IPS-18a (cell line): ENCODE data around the gene DSCAML1.
"Not testable (repeated sequence)": the region's sequence is repeated elsewhere in the genome, so short reads cannot be mapped to it uniquely, and the experiment has no call there.

Experiments used
- H3K27ac ChIP-seq: one replicate; pipeline ENCODE4 v1.5.1; 2013; ENCODE audit warnings: low read length
- H3K27me3 ChIP-seq: one replicate; pipeline ENCODE4 v1.6.1; 2013; ENCODE audit warnings: mild to moderate bottlenecking, low read length; ENCODE audit not compliant: control insufficient read depth, insufficient read depth
- H3K36me3 ChIP-seq: one replicate; pipeline ENCODE4 v1.6.1; 2013; ENCODE audit warnings: low read depth, low read length; ENCODE audit not compliant: control insufficient read depth
- H3K4me1 ChIP-seq: one replicate; pipeline ENCODE4 v1.6.1; 2013; ENCODE audit warnings: low read depth, low read length; ENCODE audit not compliant: control insufficient read depth
- H3K4me3 ChIP-seq: one replicate; pipeline ENCODE4 v1.5.1; 2013; ENCODE audit warnings: low read length
- H3K9ac ChIP-seq: one replicate; pipeline ENCODE4 v1.6.1; 2013; ENCODE audit warnings: mild to moderate bottlenecking, low read length, moderate library complexity
- H3K9me3 ChIP-seq: one replicate; pipeline ENCODE4 v1.6.1; 2013; ENCODE audit warnings: low read depth, low read length; ENCODE audit not compliant: control insufficient read depth

Gene DSCAML1

DNA sequence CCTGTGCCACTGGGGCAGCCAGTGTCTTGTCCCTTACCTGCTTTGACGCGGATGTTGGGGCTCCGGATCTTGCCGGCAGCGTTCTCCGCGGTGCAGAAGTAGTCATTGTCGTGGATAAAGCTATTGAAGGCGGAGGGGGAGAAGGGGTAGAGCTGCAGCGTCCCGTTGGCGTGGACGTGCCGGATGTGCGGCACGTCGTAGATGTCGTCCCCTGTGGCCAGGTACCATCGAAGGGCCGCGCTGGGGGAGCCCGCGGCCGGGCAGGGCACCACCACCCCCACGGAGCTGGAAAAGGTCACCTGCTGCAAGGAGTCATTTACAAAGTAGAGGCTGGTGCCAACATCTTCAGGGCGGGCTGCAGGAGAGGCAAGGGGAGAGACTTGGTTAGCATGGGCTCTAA is 16.6 kb downstream of the DSCAML1 start:
- Histone ChIP-seq H3K27ac (no peak overlapping the region), H3K4me1 (no peaks in the 10 kb centered on the region), H3K9me3 (no peaks in the 10 kb centered on the region), H3K36me3 (no peaks in the 10 kb centered on the region), H3K9ac (no peak overlapping the region), H3K27me3 (no peaks in the 10 kb centered on the region), H3K4me3 (no peak overlapping the region)

DNA sequence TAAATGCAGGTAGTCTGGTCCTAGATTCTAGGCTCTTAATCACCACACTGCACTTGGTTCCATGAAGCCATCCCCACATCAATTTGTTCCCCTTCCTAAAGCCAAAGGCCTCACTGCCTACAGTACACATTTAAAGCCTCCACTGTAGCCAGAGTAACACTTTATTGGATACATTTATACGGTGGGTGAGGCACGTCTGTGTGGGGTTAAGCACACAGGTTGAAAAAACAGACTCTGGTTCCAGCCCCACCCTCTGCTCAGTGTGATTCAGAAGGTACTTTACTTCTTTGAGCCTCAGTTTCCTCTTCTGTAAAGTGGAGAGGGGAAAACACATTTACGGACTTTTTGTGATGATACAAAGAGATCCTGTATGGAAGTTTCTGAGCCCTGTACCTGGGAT is 22.5 kb downstream of the DSCAML1 start:
- no peak overlapping the region for H3K27ac ChIP-seq
- no peaks in the 10 kb centered on the region for H3K4me1 ChIP-seq
- no peaks in the 10 kb centered on the region for H3K36me3 ChIP-seq
- H3K9ac ChIP-seq: no peak overlapping the region
- no peaks in the 10 kb centered on the region for H3K9me3 ChIP-seq
- H3K4me3 ChIP-seq: no peak overlapping the region
- H3K27me3 ChIP-seq: no peaks in the 10 kb centered on the region

DNA sequence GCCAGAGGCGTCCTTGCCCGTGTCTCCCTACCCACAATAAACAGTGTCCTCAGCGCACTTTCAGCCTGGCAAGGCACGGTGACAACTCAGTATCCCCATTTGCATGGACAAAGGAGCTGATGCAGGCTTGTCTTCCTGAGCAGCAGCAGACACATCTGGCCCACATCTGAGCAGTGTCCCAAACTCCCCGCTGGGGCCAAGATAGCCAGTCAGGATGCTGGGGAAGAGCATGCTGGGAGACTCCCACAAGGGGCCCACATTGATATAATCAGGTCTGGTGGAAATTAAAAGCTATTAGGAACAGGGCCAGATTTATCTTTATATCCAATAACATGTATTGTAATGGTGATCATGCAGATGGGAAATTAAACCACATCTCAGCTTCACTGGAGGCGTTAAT is 24.7 kb downstream of the DSCAML1 start:
- Histone ChIP-seq H3K4me3 (no peak overlapping the region), H3K9me3 (no peaks in the 10 kb centered on the region), H3K9ac (no peak overlapping the region), H3K36me3 (no peaks in the 10 kb centered on the region), H3K27ac (no peak overlapping the region), H3K4me1 (no peaks in the 10 kb centered on the region), H3K27me3 (no peaks in the 10 kb centered on the region)

DNA sequence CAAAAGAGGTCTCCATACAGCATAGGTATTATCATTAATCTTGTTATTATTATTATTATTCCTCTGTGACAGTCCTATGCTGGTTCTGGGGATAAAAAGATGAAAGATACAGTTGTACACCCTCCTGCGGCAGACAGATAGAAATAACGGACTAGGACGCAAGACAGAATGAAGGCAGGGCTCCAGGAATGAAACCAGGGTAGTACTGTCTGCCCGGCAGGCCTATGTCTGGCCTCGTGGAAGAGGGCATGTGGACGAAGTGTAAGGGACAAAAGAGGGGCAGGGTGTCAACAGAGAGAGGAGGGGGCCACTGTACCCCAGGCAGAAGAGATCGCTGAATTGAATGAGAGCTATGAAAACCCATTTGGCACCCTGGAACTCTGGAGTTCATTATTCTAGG is 25.2 kb downstream of the DSCAML1 start:
- no peak overlapping the region for H3K9ac ChIP-seq
- no peaks in the 10 kb centered on the region for H3K36me3 ChIP-seq
- no peak overlapping the region for H3K4me3 ChIP-seq
- H3K27me3 ChIP-seq: no peaks in the 10 kb centered on the region
- no peaks in the 10 kb centered on the region for H3K4me1 ChIP-seq
- H3K9me3 ChIP-seq: no peaks in the 10 kb centered on the region
- H3K27ac ChIP-seq: no peak overlapping the region

DNA sequence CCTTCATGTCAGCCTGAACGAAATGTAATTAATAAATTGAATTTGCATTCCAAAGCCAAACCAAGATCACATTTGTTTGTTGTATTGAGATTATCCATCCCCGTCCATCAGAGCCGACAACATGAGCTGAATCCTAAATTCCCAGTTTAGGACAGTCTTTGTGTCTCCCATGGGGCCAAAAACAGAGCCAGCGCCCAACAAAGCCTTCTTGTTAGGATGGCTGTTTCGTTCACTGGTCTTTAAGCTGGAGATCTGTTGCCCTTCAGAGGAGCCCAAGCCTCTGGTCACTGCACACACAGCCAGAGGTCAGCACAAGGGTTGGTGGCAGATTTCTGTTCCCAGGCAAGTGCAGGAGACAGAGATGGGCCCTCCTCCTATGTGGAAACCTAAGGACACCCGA is 25.8 kb downstream of the DSCAML1 start:
- H3K9me3 ChIP-seq: no peaks in the 10 kb centered on the region
- no peak overlapping the region for H3K27ac ChIP-seq
- H3K27me3 ChIP-seq: no peaks in the 10 kb centered on the region
- no peak overlapping the region for H3K9ac ChIP-seq
- no peaks in the 10 kb centered on the region for H3K36me3 ChIP-seq
- H3K4me1 ChIP-seq: no peaks in the 10 kb centered on the region
- H3K4me3 ChIP-seq: no peak overlapping the region

DNA sequence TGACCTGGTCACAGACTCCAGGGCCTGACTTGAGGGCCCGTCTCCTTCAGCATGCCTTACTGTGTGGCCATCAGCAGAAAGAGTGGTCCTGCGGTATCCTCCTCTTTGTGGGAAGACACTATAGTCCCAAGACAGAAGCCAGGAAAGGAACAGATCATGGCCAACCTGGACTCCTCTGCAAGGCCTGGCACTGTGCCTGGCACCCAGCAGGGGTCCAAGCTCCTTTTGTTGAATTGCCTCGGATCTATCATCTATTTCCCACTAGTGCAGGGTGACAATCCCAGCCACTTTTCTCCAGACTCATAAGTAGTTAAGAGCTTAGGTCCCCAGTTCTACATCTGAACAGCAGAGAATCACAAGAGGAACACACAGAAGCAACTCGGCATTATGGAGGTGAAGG is 27.0 kb downstream of the DSCAML1 start:
- H3K4me1 ChIP-seq: no peaks in the 10 kb centered on the region
- no peaks in the 10 kb centered on the region for H3K27me3 ChIP-seq
- no peaks in the 10 kb centered on the region for H3K36me3 ChIP-seq

DNA sequence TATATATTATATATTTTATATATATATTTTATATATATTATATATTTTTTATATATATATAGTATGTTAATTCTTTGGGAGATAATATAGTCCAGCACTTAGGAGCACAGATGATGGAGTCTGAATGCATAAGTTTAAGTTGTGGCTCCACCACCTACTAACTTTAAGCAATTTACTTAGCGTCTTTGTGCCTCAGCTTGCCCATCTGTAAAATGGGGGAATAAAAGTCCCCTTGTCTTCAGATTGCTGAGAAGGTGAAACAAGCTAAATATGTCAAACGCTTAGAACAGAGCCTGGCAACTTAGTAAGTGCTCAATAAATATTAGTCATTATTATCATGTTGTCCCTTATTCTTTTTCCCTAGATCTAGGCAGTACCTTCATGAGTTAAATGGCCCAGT is 27.5 kb downstream of the DSCAML1 start:
- no peaks in the 10 kb centered on the region for H3K4me1 ChIP-seq
- H3K9ac ChIP-seq: no peak overlapping the region
- no peaks in the 10 kb centered on the region for H3K9me3 ChIP-seq
- H3K27ac ChIP-seq: no peak overlapping the region
- H3K27me3 ChIP-seq: no peaks in the 10 kb centered on the region
- H3K4me3 ChIP-seq: no peak overlapping the region
- H3K36me3 ChIP-seq: no peaks in the 10 kb centered on the region

More for the DNA sequence above, 27.0 kb downstream of the DSCAML1 start:
- Histone ChIP-seq H3K9ac (no peak overlapping the region), H3K4me3 (no peak overlapping the region), H3K27ac (no peak overlapping the region), H3K9me3 (no peaks in the 10 kb centered on the region)

DNA sequence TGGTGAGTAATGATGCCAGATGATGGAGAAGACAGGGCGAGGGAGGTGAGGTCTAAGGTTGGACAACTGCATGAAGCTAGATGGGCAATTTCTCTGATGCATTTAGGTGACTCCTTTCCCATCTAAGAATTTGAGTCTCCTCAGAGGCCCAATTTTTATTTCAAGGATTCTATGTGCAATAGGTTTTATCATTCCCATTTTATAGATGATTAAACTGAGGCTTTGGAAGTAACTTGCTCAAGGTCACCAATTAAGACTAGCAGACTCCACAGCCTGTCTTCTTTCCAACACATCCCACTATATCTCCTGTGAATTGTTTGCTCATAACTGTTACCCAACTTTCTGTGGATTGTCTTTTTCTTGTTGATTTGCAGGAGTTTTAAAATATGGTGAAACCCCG is 28.5 kb downstream of the DSCAML1 start:
- H3K27ac ChIP-seq: no peak overlapping the region
- H3K27me3 ChIP-seq: no peaks in the 10 kb centered on the region
- no peak overlapping the region for H3K4me3 ChIP-seq
- no peaks in the 10 kb centered on the region for H3K9me3 ChIP-seq
- H3K9ac ChIP-seq: no peak overlapping the region
- H3K4me1 ChIP-seq: no peaks in the 10 kb centered on the region
- H3K36me3 ChIP-seq: no peaks in the 10 kb centered on the region

DNA sequence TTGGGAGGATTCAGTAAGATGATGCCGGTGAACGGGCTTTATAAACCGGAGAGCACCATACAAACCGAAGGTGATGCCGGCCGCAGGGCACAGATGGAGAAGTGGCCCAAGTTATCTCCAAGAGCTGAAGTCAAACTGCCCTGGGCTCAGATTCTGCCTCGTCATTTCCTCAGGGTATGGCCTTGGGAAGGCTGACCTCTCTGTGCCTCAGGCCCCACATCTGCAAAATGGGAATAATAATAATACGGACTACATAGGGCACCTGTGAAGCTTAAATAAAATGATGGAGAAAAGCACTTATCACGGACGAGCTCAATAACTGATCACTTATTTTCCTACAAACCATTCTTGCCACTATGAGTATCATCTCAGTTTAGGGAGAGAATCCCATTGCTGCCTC is 29.9 kb downstream of the DSCAML1 start:
- Histone ChIP-seq H3K27me3 (no peaks in the 10 kb centered on the region), H3K27ac (no peak overlapping the region), H3K9me3 (no peaks in the 10 kb centered on the region), H3K4me3 (no peak overlapping the region), H3K36me3 (no peaks in the 10 kb centered on the region), H3K9ac (no peak overlapping the region), H3K4me1 (no peaks in the 10 kb centered on the region)

DNA sequence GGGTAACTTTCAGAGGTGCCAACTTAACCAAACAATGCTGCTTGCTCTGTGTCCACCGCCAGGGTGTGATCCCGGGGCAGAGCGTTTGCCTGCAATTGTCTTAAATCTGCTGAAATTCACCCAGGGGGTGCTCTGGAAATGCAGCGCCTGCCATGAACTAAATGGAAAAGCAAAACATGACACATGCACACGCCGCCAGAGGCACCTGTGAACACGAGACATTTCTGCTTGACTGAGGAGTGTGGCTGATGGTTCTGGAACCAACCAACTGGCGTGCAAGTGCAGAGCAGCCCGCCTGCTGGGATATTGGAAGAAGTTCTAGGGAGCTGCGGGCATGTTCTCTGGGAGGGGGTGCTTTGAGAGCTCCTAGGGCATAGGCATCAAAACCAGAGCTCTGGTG is 30.4 kb downstream of the DSCAML1 start:
- H3K27me3 ChIP-seq: no peaks in the 10 kb centered on the region
- H3K9ac ChIP-seq: no peak overlapping the region
- no peak overlapping the region for H3K4me3 ChIP-seq
- no peaks in the 10 kb centered on the region for H3K9me3 ChIP-seq
- no peak overlapping the region for H3K27ac ChIP-seq
- no peaks in the 10 kb centered on the region for H3K36me3 ChIP-seq
- no peaks in the 10 kb centered on the region for H3K4me1 ChIP-seq

DNA sequence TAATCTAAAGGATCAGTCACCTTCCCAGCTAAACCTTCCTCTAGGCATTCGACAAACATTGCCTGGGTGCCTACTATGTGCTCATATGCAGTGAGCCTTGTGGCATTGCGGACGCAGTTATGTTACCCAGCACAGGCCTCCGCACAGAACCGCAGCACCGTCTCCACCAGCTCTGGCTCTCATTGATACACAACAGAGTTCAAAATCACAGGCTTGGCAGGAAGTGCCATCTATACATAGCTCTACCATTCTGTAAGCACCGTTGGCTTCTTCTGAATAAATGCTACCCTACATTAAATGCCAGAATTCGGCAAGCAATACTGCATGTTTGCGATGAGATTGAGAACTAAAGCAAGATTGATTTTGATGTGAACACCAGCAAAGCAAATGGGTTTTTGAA is 31.0 kb downstream of the DSCAML1 start:
- H3K4me3 ChIP-seq: no peak overlapping the region
- H3K4me1 ChIP-seq: no peaks in the 10 kb centered on the region
- H3K36me3 ChIP-seq: no peaks in the 10 kb centered on the region
- H3K9ac ChIP-seq: no peak overlapping the region
- H3K27me3 ChIP-seq: no peaks in the 10 kb centered on the region
- no peaks in the 10 kb centered on the region for H3K9me3 ChIP-seq
- no peak overlapping the region for H3K27ac ChIP-seq

DNA sequence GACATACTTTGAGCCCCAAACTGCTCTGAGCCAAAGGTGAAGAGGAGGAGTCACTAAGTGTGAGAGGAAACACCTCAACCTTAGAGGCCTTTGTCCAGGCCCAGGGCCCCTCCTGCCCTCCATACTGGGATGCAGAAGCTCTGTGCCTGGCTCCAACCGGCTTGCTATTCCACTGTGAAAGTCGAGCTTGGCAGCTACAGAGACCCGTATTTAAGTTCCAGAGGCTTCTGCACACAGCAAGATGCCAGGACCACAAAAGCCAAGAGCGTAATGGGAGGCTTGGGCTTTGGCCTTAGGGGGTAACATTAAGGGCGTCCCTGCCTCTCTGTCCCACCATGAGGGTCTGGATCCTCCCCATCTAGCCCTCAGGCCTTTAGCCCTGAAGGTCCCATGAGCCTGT is 31.9 kb downstream of the DSCAML1 start:
- no peak overlapping the region for H3K9ac ChIP-seq
- no peaks in the 10 kb centered on the region for H3K9me3 ChIP-seq
- H3K4me1 ChIP-seq: no peaks in the 10 kb centered on the region
- H3K36me3 ChIP-seq: no peaks in the 10 kb centered on the region
- H3K27ac ChIP-seq: no peak overlapping the region
- no peak overlapping the region for H3K4me3 ChIP-seq
- no peaks in the 10 kb centered on the region for H3K27me3 ChIP-seq

DNA sequence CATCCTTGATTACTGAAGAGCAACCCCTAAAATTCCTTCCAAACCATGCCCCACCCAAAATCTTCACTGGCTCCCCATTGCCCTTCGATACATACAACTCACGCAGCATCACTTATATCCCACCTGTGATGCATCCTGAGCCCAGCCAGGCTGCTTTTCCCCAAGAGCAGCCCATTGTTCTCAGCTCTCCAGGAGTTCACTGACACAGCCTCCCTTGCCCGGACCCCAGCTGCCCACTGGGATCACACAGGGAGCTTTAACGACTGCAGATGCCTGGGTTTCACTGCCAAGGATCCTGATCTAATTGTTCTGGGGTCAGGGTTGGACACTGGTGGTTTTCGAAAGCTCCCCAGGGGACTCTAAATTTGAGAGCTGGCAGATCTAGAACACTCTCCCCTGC is 33.6 kb downstream of the DSCAML1 start:
- peaks cover 11% of the 10 kb centered on the region for H3K4me1 ChIP-seq
- not testable (repeated sequence) for H3K9me3 ChIP-seq, H3K4me3 ChIP-seq, H3K27me3 ChIP-seq, H3K36me3 ChIP-seq, H3K27ac ChIP-seq, H3K9ac ChIP-seq
